OCI-LY3 (cell line): ENCODE results near the gene TTC21A.

Source experiments
- H2AFZ ChIP-seq: fragments of 200-600, 300-600 bp; shearing (Covaris generic); 2 replicates; pipeline ENCODE4 v1.6.0; 2014; ENCODE audit warnings: antibody characterized with exemption, low read depth, low read length
- H3K27ac ChIP-seq: fragments of 200-600, 300-600 bp; sonication (generic); 2 replicates; pipeline ENCODE4 v1.5.1; 2014; ENCODE audit warnings: mild to moderate bottlenecking, low read length, moderate library complexity, mixed read lengths
- H3K27me3 ChIP-seq: fragments of 200-600, 300-600 bp; sonication (generic); 2 replicates; pipeline ENCODE4 v1.6.1; 2014; ENCODE audit warnings: low read depth, low read length, mixed read lengths
- H3K36me3 ChIP-seq: fragments of 200-600, 300-600 bp; sonication (generic); replicated peaks from 2 replicates; pipeline ENCODE3; 2014; ENCODE audit warnings: low read depth, low read length, mixed read lengths
- H3K4me1 ChIP-seq: fragments of 300-600, 200-600 bp; sonication (generic); 2 replicates; pipeline ENCODE4 v1.6.1; 2014; ENCODE audit warnings: low read length, mixed read lengths
- H3K4me2 ChIP-seq: fragments of 200-600, 300-600 bp; sonication (generic); 2 replicates; pipeline ENCODE4 v1.6.1; 2014; ENCODE audit warnings: low read length, mixed read lengths
- H3K4me3 ChIP-seq: fragments of 300-600, 200-600 bp; sonication (generic); 2 replicates; pipeline ENCODE4 v1.5.1; 2014; ENCODE audit warnings: antibody characterized with exemption, mild to moderate bottlenecking, low read length, moderate library complexity
- H3K79me2 ChIP-seq: fragments of 300-600, 200-600 bp; shearing (Covaris generic); 2 replicates; pipeline ENCODE4 v1.6.1; 2014; ENCODE audit warnings: mild to moderate bottlenecking, low read length, mixed read lengths
- H3K9ac ChIP-seq: fragments of 300-600, 200-600 bp; shearing (Covaris generic); 2 replicates; pipeline ENCODE4 v1.6.0; 2014; ENCODE audit warnings: mild to moderate bottlenecking, low read length, moderate library complexity
- H3K9me3 ChIP-seq: fragments of 200-600, 300-600 bp; shearing (Covaris generic); 2 replicates; pipeline ENCODE4 v1.6.1; 2014; ENCODE audit warnings: low read length, mixed read lengths; ENCODE audit not compliant: insufficient read depth
- H4K20me1 ChIP-seq: fragments of 200-600, 300-600 bp; sonication (generic); 2 replicates; pipeline ENCODE4 v1.6.1; 2016; ENCODE audit warnings: low read length, mixed read lengths; ENCODE audit not compliant: insufficient read depth
- CTCF ChIP-seq: fragments of 200-600, 300-600 bp; sonication (generic); IDR thresholded peaks from 2 replicates; pipeline ENCODE4 v1.5.1; 2014; ENCODE audit warnings: antibody characterized with exemption, low read length, low read depth
- EZH2phosphoT487 ChIP-seq: fragments of 200-600 bp; shearing (Covaris generic); IDR thresholded peaks from 2 replicates; pipeline ENCODE4 v1.6.1; 2018; ENCODE audit warnings: antibody characterized with exemption, mixed run types, low read depth

The TTC21A gene

GRCh38 chr3:39086144-39086543 lies 21.3 kb upstream of the TTC21A start:
- H3K27me3 ChIP-seq, result no peaks in the 10 kb centered on the region
- peak overlapping the region; percentile 55 for H3K27ac ChIP-seq
- no peaks in the 10 kb centered on the region for H4K20me1 ChIP-seq
- peaks cover 37% of the 10 kb centered on the region for H3K36me3 ChIP-seq
- H2AFZ ChIP-seq, result no peak overlapping the region
- H3K4me3 ChIP-seq, result peak overlapping the region; percentile 30
- peaks cover 23% of the 10 kb centered on the region for H3K4me1 ChIP-seq
- TF ChIP-seq CTCF (peak; percentile 48), EZH2phosphoT487 (no peak)
- no peaks in the 10 kb centered on the region for H3K79me2 ChIP-seq
- H3K9me3 ChIP-seq, result no peaks in the 10 kb centered on the region
- H3K9ac ChIP-seq, result peak overlapping the region; percentile 17; the same call in 1 of the 2 replicates
- peak overlapping the region; percentile 69 for H3K4me2 ChIP-seq

- Histone ChIP-seq H2AFZ (no peak overlapping the region), H3K36me3 (peaks cover 43% of the 10 kb centered on the region), H4K20me1 (no peaks in the 10 kb centered on the region), H3K9ac (no peak overlapping the region), H3K27ac (no peak overlapping the region), H3K79me2 (no peaks in the 10 kb centered on the region), H3K4me1 (peaks cover 23% of the 10 kb centered on the region), H3K9me3 (no peaks in the 10 kb centered on the region), H3K27me3 (no peaks in the 10 kb centered on the region), H3K4me3 (no peak overlapping the region), H3K4me2 (no peak overlapping the region)
- no peak for TF ChIP-seq CTCF
- no peak for TF ChIP-seq EZH2phosphoT487
Measured at GRCh38 chr3:39088456-39088855, 19.0 kb upstream of the TTC21A start.

- H3K9ac ChIP-seq, result no peak overlapping the region
- no peak for TF ChIP-seq EZH2phosphoT487
- TF ChIP-seq CTCF, result no peak
Measured at GRCh38 chr3:39088889-39089288, 18.6 kb upstream of the TTC21A start.

GRCh38 chr3:39090922-39091321 lies 16.6 kb upstream of the TTC21A start:
- Histone ChIP-seq H3K9ac (no peak overlapping the region), H3K4me3 (no peak overlapping the region), H3K36me3 (peaks cover 56% of the 10 kb centered on the region), H4K20me1 (no peaks in the 10 kb centered on the region), H3K9me3 (no peaks in the 10 kb centered on the region), H3K79me2 (no peaks in the 10 kb centered on the region), H3K4me2 (no peak overlapping the region), H3K27me3 (no peaks in the 10 kb centered on the region), H3K27ac (no peak overlapping the region), H3K4me1 (peaks cover 14% of the 10 kb centered on the region), H2AFZ (no peak overlapping the region)
- TF ChIP-seq EZH2phosphoT487, result no peak
- TF ChIP-seq CTCF, result no peak

More at GRCh38 chr3:39088889-39089288, 18.6 kb upstream of the TTC21A start:
- H3K27ac ChIP-seq, result no peak overlapping the region
- no peaks in the 10 kb centered on the region for H3K9me3 ChIP-seq
- peaks cover 23% of the 10 kb centered on the region for H3K4me1 ChIP-seq
- H3K4me2 ChIP-seq, result no peak overlapping the region
- H3K27me3 ChIP-seq, result no peaks in the 10 kb centered on the region
- H4K20me1 ChIP-seq, result no peaks in the 10 kb centered on the region
- H3K4me3 ChIP-seq, result no peak overlapping the region
- no peak overlapping the region for H2AFZ ChIP-seq
- no peaks in the 10 kb centered on the region for H3K79me2 ChIP-seq
- peaks cover 45% of the 10 kb centered on the region for H3K36me3 ChIP-seq
